Liver (tissue), 9 donors: Measurements from ENCODE around the gene GCNA. TPM values are rescaled to one million over a fixed set of nuclear protein-coding genes. Genes with fewer than 3 reads are reported as not detected.
A peak's percentile ranks its signal among the peaks of the same experiment; 100 is the strongest.

ENCODE experiments used
- DNase-seq: peaks from one replicate; pipeline ENCODE4 v3.0.0-alpha.2; 2017; ENCODE audit warnings: low spot score
- H3K27ac ChIP-seq, 2 donors: one replicate each; pipeline ENCODE4 v1.7.0; 2013; ENCODE audit warnings: inconsistent platforms in 2 of 2, low read length in 2 of 2, control low read depth in 1 of 2, low read depth in 1 of 2, mild to moderate bottlenecking in 1 of 2
- H3K27me3 ChIP-seq, 4 donors: one replicate each; pipeline versions ENCODE4 v1.6.1 to v1.7.0; 2013; ENCODE audit warnings: low read length in 3 of 4, inconsistent platforms in 1 of 4, mild to moderate bottlenecking in 1 of 4, moderate library complexity in 1 of 4; ENCODE audit not compliant: control insufficient read depth in 4 of 4, insufficient read depth in 4 of 4
- H3K36me3 ChIP-seq, 4 donors: one replicate each; pipeline versions ENCODE4 v1.6.1 to v1.7.0; 2013; ENCODE audit warnings: low read length in 3 of 4, mild to moderate bottlenecking in 3 of 4, low read depth in 1 of 4, moderate library complexity in 1 of 4; ENCODE audit not compliant: control insufficient read depth in 4 of 4, insufficient read depth in 3 of 4
- H3K4me1 ChIP-seq, 4 donors: one replicate each; pipeline versions ENCODE4 v1.6.1 to v1.7.0; 2013; ENCODE audit warnings: low read length in 3 of 4, mild to moderate bottlenecking in 3 of 4, moderate library complexity in 1 of 4; ENCODE audit not compliant: control insufficient read depth in 4 of 4, insufficient read depth in 4 of 4
- H3K4me3 ChIP-seq, 3 donors: one replicate each; pipeline versions ENCODE4 v1.6.1 to v1.7.0; 2013; ENCODE audit warnings: low read length in 3 of 3, control low read depth in 1 of 3, low read depth in 1 of 3, mild to moderate bottlenecking in 1 of 3
- H3K9ac ChIP-seq, 2 donors: one replicate each; pipeline ENCODE4 v1.7.0; 2013; ENCODE audit warnings: low read length in 2 of 2, mild to moderate bottlenecking in 2 of 2, moderate library complexity in 2 of 2, control low read depth in 1 of 2, low read depth in 1 of 2
- H3K9me3 ChIP-seq, 4 donors: one replicate each; pipeline versions ENCODE4 v1.6.1 to v1.7.0; 2013; ENCODE audit warnings: low read length in 3 of 4; ENCODE audit not compliant: control insufficient read depth in 4 of 4
- EGR1 ChIP-seq, 2 donors: IDR thresholded peaks; 2 replicates each; pipeline ENCODE4 v1.6.1; 2016 to 2018; ENCODE audit warnings: antibody characterized with exemption in 2 of 2, low read depth in 2 of 2
- FOXA1 ChIP-seq: IDR thresholded peaks from 2 replicates; pipeline ENCODE4 v1.6.1; 2016; ENCODE audit warnings: antibody characterized with exemption
- FOXA2 ChIP-seq: IDR thresholded peaks from 2 replicates; pipeline ENCODE4 v1.6.1; 2016; ENCODE audit warnings: antibody characterized with exemption
- GABPA ChIP-seq, 2 donors: IDR thresholded peaks in 1 of 2; conservative IDR thresholded peaks in 1 of 2; 2 replicates each; pipeline ENCODE4 v1.6.1; 2016; ENCODE audit warnings: antibody characterized with exemption in 2 of 2, mild to moderate bottlenecking in 1 of 2, moderate library complexity in 1 of 2
- HNF4A ChIP-seq, 2 donors: conservative IDR thresholded peaks; 2 replicates each; pipeline ENCODE4 v1.6.1; 2016; ENCODE audit warnings: antibody characterized with exemption in 2 of 2, mild to moderate bottlenecking in 2 of 2
- HNF4G ChIP-seq: IDR thresholded peaks from 2 replicates; pipeline ENCODE4 v1.6.1; 2016; ENCODE audit warnings: antibody characterized with exemption
- JUND ChIP-seq, 2 donors: IDR thresholded peaks; 2 replicates each; pipeline ENCODE4 v1.6.1; 2016; ENCODE audit warnings: antibody characterized with exemption in 2 of 2
- NR2F2 ChIP-seq: IDR thresholded peaks from 2 replicates; pipeline ENCODE4 v1.6.1; 2016; ENCODE audit warnings: antibody characterized with exemption
- RAD21 ChIP-seq, 2 donors: IDR thresholded peaks; 2 replicates each; pipeline ENCODE4 v1.6.1; 2016; ENCODE audit warnings: antibody characterized with exemption in 2 of 2, mild to moderate bottlenecking in 2 of 2
- RXRA ChIP-seq, 2 donors: IDR thresholded peaks; 2 replicates each; pipeline ENCODE4 v1.6.1; 2017 to 2018; ENCODE audit warnings: antibody characterized with exemption in 2 of 2, mild to moderate bottlenecking in 1 of 2
- SP1 ChIP-seq: IDR thresholded peaks from 2 replicates; pipeline ENCODE4 v1.6.1; 2018; ENCODE audit warnings: antibody characterized with exemption, mild to moderate bottlenecking
- TAF1 ChIP-seq: conservative IDR thresholded peaks from 2 replicates; pipeline ENCODE4 v1.6.1; 2016; ENCODE audit warnings: antibody characterized with exemption, mild to moderate bottlenecking
- YY1 ChIP-seq: IDR thresholded peaks from 2 replicates; pipeline ENCODE4 v1.6.1; 2016; ENCODE audit warnings: antibody characterized with exemption, mild to moderate bottlenecking
- WGBS: extraction: QIAGEN DNeasy Blood & Tissue Kit; methylation state at CpG from one replicate; pipeline ENCODE4 v1.1.7; 2013; 5-methylcytosine and 5-hydroxymethylcytosine counted together
- polyA plus RNA-seq, 2 donors: library from polyadenylated mRNA; stranded (reverse) in 1 of 2; unstranded in 1 of 2; fragments of 200-250 nt in 1 of 2; fragments of >200 nt in 1 of 2; fragmentation: Nextera tagmentation in 1 of 2; extraction: Ambion mirVana in 1 of 2; gene quantifications; one replicate each; pipeline versions ENCODE4 v1.2.1 to v1.2.3, GENCODE V29; 2013 to 2015
- total RNA-seq, 2 donors: library from RNA; depleted of rRNA; stranded (reverse); fragments of >200 nt; gene quantifications; one replicate each; pipeline ENCODE4 v1.2.3, GENCODE V29; 2014
- TF ChIP-seq, protein P1 (sequence below): IDR thresholded peaks from 2 replicates; pipeline ENCODE4 v1.6.1; 2016; ENCODE audit warnings: antibody characterized with exemption
- TF ChIP-seq, protein P2 (sequence below): fragments of 150-350 bp; IDR thresholded peaks from 2 replicates; pipeline ENCODE4 v1.5.1; 2017; ENCODE audit warnings: improper control_type of control experiment, low read depth, low read length; ENCODE audit not compliant: missing input control
- TF ChIP-seq, protein P3 (sequence below): IDR thresholded peaks from 2 replicates; pipeline ENCODE4 v1.6.1; 2016; ENCODE audit warnings: antibody characterized with exemption, mild to moderate bottlenecking
- TF ChIP-seq, protein P4 (sequence below): IDR thresholded peaks from 2 replicates; pipeline ENCODE4 v1.6.1; 2016; ENCODE audit warnings: antibody characterized with exemption
- TF ChIP-seq, protein P5 (sequence below): IDR thresholded peaks from 2 replicates; pipeline ENCODE4 v1.6.1; 2016; ENCODE audit warnings: antibody characterized with exemption
- donor health status: healthy.
- donor health status: healthy.
- donor health status: healthy.
- donor health status: healthy.
- donor health status: healthy.

The GCNA gene
- total and polyA plus RNA-seq, 4 donors, result 0.18 to 3.7 (median 0.73) TPM

DNA sequence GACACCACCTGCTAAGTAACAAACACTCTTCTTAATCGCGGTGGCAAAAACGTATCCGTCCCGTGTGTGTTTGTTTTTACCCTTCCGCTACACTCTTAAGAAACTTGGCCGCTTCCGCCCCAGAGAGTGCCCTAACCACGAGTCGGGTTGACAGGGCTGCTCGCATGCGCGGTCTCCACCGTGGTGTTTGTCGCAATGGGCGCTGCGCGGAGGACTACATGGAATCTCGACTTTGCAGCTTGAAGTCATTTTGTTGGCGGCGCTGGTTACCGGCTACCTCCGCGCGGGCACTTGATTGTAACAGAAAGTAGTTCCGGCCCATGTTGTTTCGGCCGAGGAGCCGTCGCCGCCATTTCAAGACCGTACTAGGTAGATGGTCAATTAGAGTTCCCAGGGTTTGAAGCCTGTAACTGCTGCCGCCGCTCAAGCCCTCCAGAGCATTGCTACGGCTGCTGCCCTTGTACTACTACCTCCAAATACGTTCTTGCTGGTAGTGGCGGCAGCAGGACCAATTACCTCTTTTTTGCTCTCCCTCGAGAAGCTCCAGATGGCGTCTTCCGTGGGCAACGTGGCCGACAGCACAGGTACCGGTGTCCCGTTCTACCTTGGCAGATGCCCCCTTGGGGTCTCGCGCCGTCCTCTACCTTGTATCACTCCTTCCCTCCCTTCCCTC lies 45.3 kb upstream of the GCNA start, which contains the start of gene OGT:
Gene OGT, plus strand, starts transcription at position 352 of the 673 bp plus-strand sequence. Its CDS starts 196 bp downstream, at position 548.
- H3K9ac ChIP-seq, result peak within 1 kb of the TSS; percentile 93
- peak within 1 kb of the TSS; percentile 90 to 93 for H3K27ac ChIP-seq
- H3K36me3 ChIP-seq, result no peaks in the 10 kb centered on the region
- no peaks in the 10 kb centered on the region for H3K9me3 ChIP-seq
- under 1% methylated on average over 47 of the region's 47 CpGs for WGBS
- peak within 1 kb of the TSS; percentile 83 to 92 (median 85) for H3K4me3 ChIP-seq
- TF ChIP-seq, protein P1, sequence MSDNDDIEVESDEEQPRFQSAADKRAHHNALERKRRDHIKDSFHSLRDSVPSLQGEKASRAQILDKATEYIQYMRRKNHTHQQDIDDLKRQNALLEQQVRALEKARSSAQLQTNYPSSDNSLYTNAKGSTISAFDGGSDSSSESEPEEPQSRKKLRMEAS, result peak; percentile 83
- TF ChIP-seq EGR1 (IDR thresholded peaks at IDR 0.05; ENCODE audit: low read depth in 2 of 2), result no peak
- TF ChIP-seq JUND (IDR thresholded peaks at IDR 0.05), result peak in 1 of 2 donors; percentile 57
- TF ChIP-seq, protein P2, sequence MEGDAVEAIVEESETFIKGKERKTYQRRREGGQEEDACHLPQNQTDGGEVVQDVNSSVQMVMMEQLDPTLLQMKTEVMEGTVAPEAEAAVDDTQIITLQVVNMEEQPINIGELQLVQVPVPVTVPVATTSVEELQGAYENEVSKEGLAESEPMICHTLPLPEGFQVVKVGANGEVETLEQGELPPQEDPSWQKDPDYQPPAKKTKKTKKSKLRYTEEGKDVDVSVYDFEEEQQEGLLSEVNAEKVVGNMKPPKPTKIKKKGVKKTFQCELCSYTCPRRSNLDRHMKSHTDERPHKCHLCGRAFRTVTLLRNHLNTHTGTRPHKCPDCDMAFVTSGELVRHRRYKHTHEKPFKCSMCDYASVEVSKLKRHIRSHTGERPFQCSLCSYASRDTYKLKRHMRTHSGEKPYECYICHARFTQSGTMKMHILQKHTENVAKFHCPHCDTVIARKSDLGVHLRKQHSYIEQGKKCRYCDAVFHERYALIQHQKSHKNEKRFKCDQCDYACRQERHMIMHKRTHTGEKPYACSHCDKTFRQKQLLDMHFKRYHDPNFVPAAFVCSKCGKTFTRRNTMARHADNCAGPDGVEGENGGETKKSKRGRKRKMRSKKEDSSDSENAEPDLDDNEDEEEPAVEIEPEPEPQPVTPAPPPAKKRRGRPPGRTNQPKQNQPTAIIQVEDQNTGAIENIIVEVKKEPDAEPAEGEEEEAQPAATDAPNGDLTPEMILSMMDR, result no peak
- no peak for TF ChIP-seq FOXA2
- TF ChIP-seq TAF1, result peak; percentile 93
- no peak for TF ChIP-seq FOXA1
- no peak for TF ChIP-seq HNF4G
- TF ChIP-seq, protein P3, sequence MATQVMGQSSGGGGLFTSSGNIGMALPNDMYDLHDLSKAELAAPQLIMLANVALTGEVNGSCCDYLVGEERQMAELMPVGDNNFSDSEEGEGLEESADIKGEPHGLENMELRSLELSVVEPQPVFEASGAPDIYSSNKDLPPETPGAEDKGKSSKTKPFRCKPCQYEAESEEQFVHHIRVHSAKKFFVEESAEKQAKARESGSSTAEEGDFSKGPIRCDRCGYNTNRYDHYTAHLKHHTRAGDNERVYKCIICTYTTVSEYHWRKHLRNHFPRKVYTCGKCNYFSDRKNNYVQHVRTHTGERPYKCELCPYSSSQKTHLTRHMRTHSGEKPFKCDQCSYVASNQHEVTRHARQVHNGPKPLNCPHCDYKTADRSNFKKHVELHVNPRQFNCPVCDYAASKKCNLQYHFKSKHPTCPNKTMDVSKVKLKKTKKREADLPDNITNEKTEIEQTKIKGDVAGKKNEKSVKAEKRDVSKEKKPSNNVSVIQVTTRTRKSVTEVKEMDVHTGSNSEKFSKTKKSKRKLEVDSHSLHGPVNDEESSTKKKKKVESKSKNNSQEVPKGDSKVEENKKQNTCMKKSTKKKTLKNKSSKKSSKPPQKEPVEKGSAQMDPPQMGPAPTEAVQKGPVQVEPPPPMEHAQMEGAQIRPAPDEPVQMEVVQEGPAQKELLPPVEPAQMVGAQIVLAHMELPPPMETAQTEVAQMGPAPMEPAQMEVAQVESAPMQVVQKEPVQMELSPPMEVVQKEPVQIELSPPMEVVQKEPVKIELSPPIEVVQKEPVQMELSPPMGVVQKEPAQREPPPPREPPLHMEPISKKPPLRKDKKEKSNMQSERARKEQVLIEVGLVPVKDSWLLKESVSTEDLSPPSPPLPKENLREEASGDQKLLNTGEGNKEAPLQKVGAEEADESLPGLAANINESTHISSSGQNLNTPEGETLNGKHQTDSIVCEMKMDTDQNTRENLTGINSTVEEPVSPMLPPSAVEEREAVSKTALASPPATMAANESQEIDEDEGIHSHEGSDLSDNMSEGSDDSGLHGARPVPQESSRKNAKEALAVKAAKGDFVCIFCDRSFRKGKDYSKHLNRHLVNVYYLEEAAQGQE, result peak; percentile 65
- peak in 1 of 2 donors; percentile 39 for TF ChIP-seq RAD21 (IDR thresholded peaks at IDR 0.05)
- TF ChIP-seq GABPA (IDR thresholded peaks at IDR 0.05 in 1 of 2, conservative IDR thresholded peaks at IDR 0.05 in 1 of 2), result peak in 1 of 2 donors; percentile 36
- TF ChIP-seq, protein P4, sequence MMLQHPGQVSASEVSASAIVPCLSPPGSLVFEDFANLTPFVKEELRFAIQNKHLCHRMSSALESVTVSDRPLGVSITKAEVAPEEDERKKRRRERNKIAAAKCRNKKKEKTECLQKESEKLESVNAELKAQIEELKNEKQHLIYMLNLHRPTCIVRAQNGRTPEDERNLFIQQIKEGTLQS, result peak; percentile 13
- TF ChIP-seq YY1, result peak; percentile 98
- TF ChIP-seq, protein P5, sequence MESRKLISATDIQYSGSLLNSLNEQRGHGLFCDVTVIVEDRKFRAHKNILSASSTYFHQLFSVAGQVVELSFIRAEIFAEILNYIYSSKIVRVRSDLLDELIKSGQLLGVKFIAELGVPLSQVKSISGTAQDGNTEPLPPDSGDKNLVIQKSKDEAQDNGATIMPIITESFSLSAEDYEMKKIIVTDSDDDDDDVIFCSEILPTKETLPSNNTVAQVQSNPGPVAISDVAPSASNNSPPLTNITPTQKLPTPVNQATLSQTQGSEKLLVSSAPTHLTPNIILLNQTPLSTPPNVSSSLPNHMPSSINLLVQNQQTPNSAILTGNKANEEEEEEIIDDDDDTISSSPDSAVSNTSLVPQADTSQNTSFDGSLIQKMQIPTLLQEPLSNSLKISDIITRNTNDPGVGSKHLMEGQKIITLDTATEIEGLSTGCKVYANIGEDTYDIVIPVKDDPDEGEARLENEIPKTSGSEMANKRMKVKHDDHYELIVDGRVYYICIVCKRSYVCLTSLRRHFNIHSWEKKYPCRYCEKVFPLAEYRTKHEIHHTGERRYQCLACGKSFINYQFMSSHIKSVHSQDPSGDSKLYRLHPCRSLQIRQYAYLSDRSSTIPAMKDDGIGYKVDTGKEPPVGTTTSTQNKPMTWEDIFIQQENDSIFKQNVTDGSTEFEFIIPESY, result peak; percentile 67
- TF ChIP-seq SP1, result peak; percentile 60
- TF ChIP-seq RXRA (IDR thresholded peaks at IDR 0.05), result peak; percentile 46 to 60
- TF ChIP-seq HNF4A (conservative IDR thresholded peaks at IDR 0.05), result peak; percentile 38 to 41
- peak; percentile 15 for TF ChIP-seq NR2F2
- peak; percentile 87 for DNase-seq
- peaks cover 0 to 3% (median 0%) of the 10 kb centered on the region in 4 donors for H3K27me3 ChIP-seq
- H3K4me1 ChIP-seq, result peaks cover 0 to 4% (median 2%) of the 10 kb centered on the region in 4 donors
